BLaER1 (cell line): ENCODE measurements around the gene HVCN1.
"Not testable (repeated sequence)": the region's sequence is repeated elsewhere in the genome, so short reads cannot be mapped to it uniquely, and the experiment has no call there.

Source experiments
- H3K27ac ChIP-seq: shearing (Covaris generic); formaldehyde crosslinking; 2 replicates; pipeline ENCODE4 v1.8.1; 2022
- H3K27me3 ChIP-seq: shearing (Covaris generic); formaldehyde crosslinking; 2 replicates; pipeline ENCODE4 v1.8.1; 2022
- H3K36me3 ChIP-seq: shearing (Covaris generic); formaldehyde crosslinking; 2 replicates; pipeline ENCODE4 v1.8.1; 2022
- H3K4me1 ChIP-seq: shearing (Covaris generic); formaldehyde crosslinking; 2 replicates; pipeline ENCODE4 v1.8.1; 2022
- H3K4me2 ChIP-seq: shearing (Covaris generic); formaldehyde crosslinking; 2 replicates; pipeline ENCODE4 v1.8.1; 2022
- H3K4me3 ChIP-seq: shearing (Covaris generic); formaldehyde crosslinking; 2 replicates; pipeline ENCODE4 v1.8.1; 2022
- H3K9ac ChIP-seq: shearing (Covaris generic); formaldehyde crosslinking; 2 replicates; pipeline ENCODE4 v1.8.1; 2022
- H3K9me3 ChIP-seq: shearing (Covaris generic); formaldehyde crosslinking; 2 replicates; pipeline ENCODE4 v1.8.1; 2022
- H4K20me1 ChIP-seq: shearing (Covaris generic); formaldehyde crosslinking; 2 replicates; pipeline ENCODE4 v1.8.1; 2022
- Cebpa-rat ChIP-seq: shearing (Covaris generic); IDR thresholded peaks from 2 replicates; pipeline ENCODE4 v1.8.1; 2022

Gene HVCN1

DNA sequence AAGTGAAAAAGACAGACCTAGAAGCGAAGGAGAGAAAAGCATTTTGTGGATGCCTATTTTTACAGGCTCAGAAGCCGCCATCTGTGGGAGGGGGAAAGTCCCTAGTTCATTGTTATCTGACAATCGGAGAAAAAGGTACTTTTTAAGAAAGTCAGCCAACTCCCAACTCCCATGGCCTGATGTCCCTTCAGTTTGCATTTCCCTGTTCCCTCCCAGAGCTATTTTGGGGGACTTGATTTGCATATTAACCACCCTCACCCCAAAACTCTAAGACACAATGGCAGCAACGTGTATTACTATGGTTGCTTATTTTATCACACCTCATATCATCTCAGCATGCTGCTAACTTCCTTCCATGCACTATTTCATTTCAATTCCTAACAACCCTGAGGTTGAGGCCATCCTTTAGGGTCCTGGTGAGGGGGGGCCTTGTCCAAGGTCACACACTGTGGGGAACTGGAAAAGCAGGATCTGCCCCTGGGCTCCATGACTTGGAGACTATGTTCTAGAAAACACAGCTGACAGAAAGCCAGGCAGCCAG, 18.7 kb downstream of the HVCN1 start:
- Histone ChIP-seq H3K4me2 (peak overlapping the region; percentile 78), H3K4me3 (no peak overlapping the region), H3K4me1 (peaks cover 87% of the 10 kb centered on the region), H3K27ac (peak overlapping the region; percentile 74), H3K27me3 (no peaks in the 10 kb centered on the region), H3K36me3 (peaks cover 33% of the 10 kb centered on the region), H3K9me3 (peaks cover 26% of the 10 kb centered on the region), H4K20me1 (no peaks in the 10 kb centered on the region), H3K9ac (peak overlapping the region; percentile 61)
- no peak for TF ChIP-seq Cebpa-rat

DNA sequence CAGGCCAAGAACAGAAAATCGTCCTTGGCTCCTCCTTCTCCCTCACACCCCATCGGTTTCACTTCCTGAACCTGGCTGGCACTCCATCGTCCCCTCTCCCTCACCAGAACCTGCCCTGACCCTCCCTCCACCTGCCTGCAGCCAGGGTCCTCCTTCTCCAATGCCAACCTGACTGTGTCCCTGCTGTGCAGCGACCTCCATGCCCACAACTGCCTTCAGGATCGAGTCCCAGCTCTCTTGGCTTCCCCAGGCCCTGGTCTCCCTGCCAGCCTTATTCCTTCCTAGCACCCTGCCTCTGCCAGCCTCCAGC, 19.8 kb downstream of the HVCN1 start:
- Histone ChIP-seq H3K4me3 (no peak overlapping the region), H4K20me1 (no peaks in the 10 kb centered on the region), H3K4me2 (peak overlapping the region; percentile 78), H3K27ac (peak overlapping the region; percentile 74), H3K4me1 (peaks cover 78% of the 10 kb centered on the region), H3K9ac (peak overlapping the region; percentile 61; the same call in 1 of the 2 replicates), H3K27me3 (no peaks in the 10 kb centered on the region), H3K9me3 (peaks cover 29% of the 10 kb centered on the region), H3K36me3 (peaks cover 39% of the 10 kb centered on the region)
- no peak for TF ChIP-seq Cebpa-rat

- peak overlapping the region; percentile 78 for H3K4me2 ChIP-seq
- H3K9me3 ChIP-seq: peaks cover 34% of the 10 kb centered on the region
- H4K20me1 ChIP-seq: no peaks in the 10 kb centered on the region
- no peaks in the 10 kb centered on the region for H3K27me3 ChIP-seq
- H3K36me3 ChIP-seq: peaks cover 44% of the 10 kb centered on the region
- H3K9ac ChIP-seq: peak overlapping the region; percentile 61; the same call in 1 of the 2 replicates
- H3K4me3 ChIP-seq: no peak overlapping the region
- TF ChIP-seq Cebpa-rat: no peak
- H3K27ac ChIP-seq: peak overlapping the region; percentile 74
- H3K4me1 ChIP-seq: peaks cover 73% of the 10 kb centered on the region
These were observed 20.3 kb downstream of the HVCN1 start for GRCh38 chr12:110668480-110669192.

- H3K4me2 ChIP-seq: peak overlapping the region; percentile 78
These were observed 21.2 kb downstream of the HVCN1 start for GRCh38 chr12:110667671-110668070.

DNA sequence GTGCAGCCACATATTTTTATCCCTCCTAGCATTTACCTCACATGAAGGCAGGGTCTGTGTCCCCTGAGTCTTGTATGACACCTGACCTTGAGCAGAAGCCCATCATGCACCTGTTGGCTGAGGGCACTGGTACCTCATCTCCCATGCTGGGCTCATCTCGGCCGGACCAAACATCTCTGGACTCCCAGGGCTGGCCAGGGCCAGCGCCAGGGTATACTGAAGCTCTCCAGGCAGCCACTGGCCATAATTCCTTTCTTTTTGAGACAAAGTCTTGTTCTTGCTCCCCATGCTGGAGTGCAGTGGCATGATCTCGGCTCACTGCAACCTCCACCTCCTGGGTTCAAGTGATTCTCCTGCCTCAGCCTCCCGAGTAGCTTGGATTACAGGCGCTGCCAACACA, 22.0 kb downstream of the HVCN1 start:
- no peak overlapping the region for H3K4me3 ChIP-seq
- peaks cover 71% of the 10 kb centered on the region for H3K4me1 ChIP-seq
- H3K27ac ChIP-seq: no peak overlapping the region
- no peak for TF ChIP-seq Cebpa-rat
- no peaks in the 10 kb centered on the region for H3K27me3 ChIP-seq
- 0 out of 2 replicates have a peak overlapping the region, but pooled peaks have one; percentile 78 for H3K4me2 ChIP-seq
- peaks cover 46% of the 10 kb centered on the region for H3K36me3 ChIP-seq
- no peaks in the 10 kb centered on the region for H4K20me1 ChIP-seq
- H3K9me3 ChIP-seq: peaks cover 35% of the 10 kb centered on the region
- no peak overlapping the region for H3K9ac ChIP-seq

More at GRCh38 chr12:110667671-110668070, 21.2 kb downstream of the HVCN1 start:
- no peaks in the 10 kb centered on the region for H3K27me3 ChIP-seq
- peak overlapping the region; percentile 74 for H3K27ac ChIP-seq
- H3K9me3 ChIP-seq: peaks cover 35% of the 10 kb centered on the region
- peaks cover 71% of the 10 kb centered on the region for H3K4me1 ChIP-seq
- H4K20me1 ChIP-seq: no peaks in the 10 kb centered on the region
- TF ChIP-seq Cebpa-rat: no peak
- no peak overlapping the region for H3K4me3 ChIP-seq
- no peak overlapping the region for H3K9ac ChIP-seq
- H3K36me3 ChIP-seq: peaks cover 46% of the 10 kb centered on the region

DNA sequence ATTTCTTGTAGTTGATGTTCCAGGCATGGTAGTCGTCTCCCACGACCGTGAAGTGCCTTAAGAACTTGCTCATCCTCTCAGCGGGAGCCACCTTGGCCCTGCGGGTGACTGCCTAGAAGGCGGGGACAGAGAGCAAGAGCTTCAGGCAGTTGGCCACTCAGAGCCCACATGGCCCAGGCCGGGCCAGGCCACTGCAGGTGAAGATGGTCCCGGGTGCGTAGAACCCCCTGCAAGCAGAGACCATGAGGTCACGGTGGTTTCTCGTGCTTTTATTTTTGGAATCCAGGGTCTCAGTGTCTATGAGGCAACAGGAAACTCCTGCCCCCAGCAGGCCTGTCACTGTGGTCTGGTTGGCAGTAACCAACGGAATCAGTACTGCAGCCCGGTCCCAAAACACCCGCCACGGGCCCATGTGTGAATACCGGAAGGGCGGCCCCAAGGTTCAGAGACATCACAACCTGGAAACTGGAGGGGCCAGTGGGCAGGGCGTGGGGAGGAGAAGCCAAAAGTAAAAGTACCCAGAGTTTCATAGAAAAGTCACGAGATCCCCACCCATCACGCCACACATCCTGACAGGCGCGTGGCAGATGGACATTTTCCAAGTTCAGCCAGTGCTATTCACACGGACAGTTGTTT, 27.5 kb downstream of the HVCN1 start:
- peak overlapping the region; percentile 50 for H3K4me3 ChIP-seq
- H3K4me1 ChIP-seq: peaks cover 61% of the 10 kb centered on the region
- peaks cover 38% of the 10 kb centered on the region for H3K36me3 ChIP-seq
- H3K9ac ChIP-seq: peak overlapping the region; percentile 72
- no peaks in the 10 kb centered on the region for H3K27me3 ChIP-seq
- peak overlapping the region; percentile 88 for H3K4me2 ChIP-seq
- no peaks in the 10 kb centered on the region for H4K20me1 ChIP-seq
- peak overlapping the region; percentile 89 for H3K27ac ChIP-seq
- peak; percentile 93 for TF ChIP-seq Cebpa-rat
- peaks cover 30% of the 10 kb centered on the region for H3K9me3 ChIP-seq

- no peaks in the 10 kb centered on the region for H4K20me1 ChIP-seq
- peaks cover 76% of the 10 kb centered on the region for H3K4me1 ChIP-seq
- H3K27me3 ChIP-seq: no peaks in the 10 kb centered on the region
- H3K4me2 ChIP-seq: peak overlapping the region; percentile 88
- peak overlapping the region; percentile 89 for H3K27ac ChIP-seq
- peaks cover 37% of the 10 kb centered on the region for H3K36me3 ChIP-seq
- no peak overlapping the region for H3K4me3 ChIP-seq
- peak overlapping the region; percentile 61; the same call in 1 of the 2 replicates for H3K9ac ChIP-seq
- TF ChIP-seq Cebpa-rat: no peak
- H3K9me3 ChIP-seq: peaks cover 4% of the 10 kb centered on the region
These were observed 30.0 kb downstream of the HVCN1 start for GRCh38 chr12:110658878-110659277.

DNA sequence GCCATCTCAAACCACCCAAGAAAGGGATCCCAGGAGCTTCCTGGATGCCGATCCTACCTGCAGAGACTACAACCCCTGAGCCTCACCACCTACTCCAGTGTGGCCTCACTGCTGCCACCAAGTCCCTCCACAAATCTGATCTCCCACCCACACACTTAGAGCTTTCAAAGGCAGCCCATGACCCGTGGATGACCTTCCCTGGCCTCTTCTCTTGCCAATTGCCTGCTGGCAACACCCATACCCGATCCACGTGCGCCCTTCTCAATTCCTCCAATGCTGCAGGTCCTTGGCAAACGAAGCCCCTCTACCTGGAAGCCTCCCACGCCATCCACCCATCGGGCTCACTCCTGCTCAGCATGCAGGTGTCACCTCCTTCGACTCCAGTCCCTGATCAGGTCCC, 30.7 kb downstream of the HVCN1 start:
- no peaks in the 10 kb centered on the region for H3K27me3 ChIP-seq
- peaks cover 36% of the 10 kb centered on the region for H3K36me3 ChIP-seq
- no peaks in the 10 kb centered on the region for H3K9me3 ChIP-seq
- no peak overlapping the region for H3K9ac ChIP-seq
- H3K27ac ChIP-seq: 0 out of 2 replicates have a peak overlapping the region, but pooled peaks have one; percentile 89
- no peaks in the 10 kb centered on the region for H4K20me1 ChIP-seq
- no peak for TF ChIP-seq Cebpa-rat
- peaks cover 80% of the 10 kb centered on the region for H3K4me1 ChIP-seq
- peak overlapping the region; percentile 88 for H3K4me2 ChIP-seq
- H3K4me3 ChIP-seq: no peak overlapping the region

- H3K4me3 ChIP-seq: no peak overlapping the region
- H3K27me3 ChIP-seq: no peaks in the 10 kb centered on the region
- peaks cover 80% of the 10 kb centered on the region for H3K4me1 ChIP-seq
- no peak for TF ChIP-seq Cebpa-rat
- H3K36me3 ChIP-seq: peaks cover 41% of the 10 kb centered on the region
- no peak overlapping the region for H3K9ac ChIP-seq
- H3K9me3 ChIP-seq: no peaks in the 10 kb centered on the region
- no peaks in the 10 kb centered on the region for H4K20me1 ChIP-seq
- H3K27ac ChIP-seq: 0 out of 2 replicates have a peak overlapping the region, but pooled peaks have one; percentile 89
- peak overlapping the region; percentile 88 for H3K4me2 ChIP-seq
These were observed 31.2 kb downstream of the HVCN1 start for GRCh38 chr12:110657747-110658146.

GRCh38 chr12:110656071-110656655, 32.8 kb downstream of the HVCN1 start:
- H3K9ac ChIP-seq: no peak overlapping the region
- H3K9me3 ChIP-seq: no peaks in the 10 kb centered on the region
- peaks cover 55% of the 10 kb centered on the region for H3K36me3 ChIP-seq
- no peak for TF ChIP-seq Cebpa-rat
- H3K27me3 ChIP-seq: no peaks in the 10 kb centered on the region
- no peaks in the 10 kb centered on the region for H4K20me1 ChIP-seq
- H3K4me3 ChIP-seq: no peak overlapping the region
- H3K27ac ChIP-seq: 0 out of 2 replicates have a peak overlapping the region, but pooled peaks have one; percentile 9
- peaks cover 70% of the 10 kb centered on the region for H3K4me1 ChIP-seq
- no peak overlapping the region for H3K4me2 ChIP-seq

- not testable (repeated sequence) for H3K27me3 ChIP-seq, H3K9ac ChIP-seq, H3K9me3 ChIP-seq, H3K27ac ChIP-seq, H3K4me2 ChIP-seq, H3K4me3 ChIP-seq, H4K20me1 ChIP-seq
- H3K4me1 ChIP-seq: peaks cover 70% of the 10 kb centered on the region
- peaks cover 58% of the 10 kb centered on the region for H3K36me3 ChIP-seq
These were observed 34.7 kb downstream of the HVCN1 start for GRCh38 chr12:110654238-110654637.
